ENCODE results near the gene DNA2.
"Not testable (repeated sequence)": the region's sequence is repeated elsewhere in the genome, so short reads cannot be mapped to it uniquely, and the experiment has no call there.

DNA2 gene

GRCh38 chr10:68471586-68472408, at the start of gene DNA2:
Gene DNA2, minus strand, starts transcription at chr10:68471973. Its CDS starts 109 bp downstream, at chr10:68471864.
- peak in 52 of 56 donors; percentile 3 to 80 (median 42) for DNase-seq

- not testable (repeated sequence) for DNase-seq
Measured at GRCh38 chr10:68518609-68519008, 46.8 kb upstream of the DNA2 start.

- no peak for DNase-seq
Measured at GRCh38 chr10:68517188-68517587, 45.4 kb upstream of the DNA2 start.

GRCh38 chr10:68516766-68517165, 45.0 kb upstream of the DNA2 start:
- no peak for DNase-seq

GRCh38 chr10:68516216-68516615, 44.4 kb upstream of the DNA2 start:
- DNase-seq = not testable (repeated sequence)

- DNase-seq = no peak
Measured at GRCh38 chr10:68508090-68508489, 36.3 kb upstream of the DNA2 start.

- DNase-seq = no peak
Measured at GRCh38 chr10:68506411-68506810, 34.6 kb upstream of the DNA2 start.

- DNase-seq = no peak
Measured at GRCh38 chr10:68502846-68503245, 31.1 kb upstream of the DNA2 start.

- DNase-seq = no peak
Measured at GRCh38 chr10:68501691-68502090, 29.9 kb upstream of the DNA2 start.

GRCh38 chr10:68499544-68499943, 27.8 kb upstream of the DNA2 start:
- no peak for DNase-seq

GRCh38 chr10:68496072-68496471, 24.3 kb upstream of the DNA2 start:
- no peak for DNase-seq

GRCh38 chr10:68492118-68492517, 20.3 kb upstream of the DNA2 start:
- DNase-seq = no peak

GRCh38 chr10:68489919-68490318, 18.1 kb upstream of the DNA2 start:
- no peak for DNase-seq

- no peak for DNase-seq
Measured at GRCh38 chr10:68474021-68474420, 2.2 kb upstream of the DNA2 start.

GRCh38 chr10:68471063-68471585, 649 bp downstream of the DNA2 start:
- DNase-seq = no peak

- DNase-seq = no peak
Measured at GRCh38 chr10:68470300-68470699, 1.5 kb downstream of the DNA2 start.

GRCh38 chr10:68469838-68470237, 1.9 kb downstream of the DNA2 start:
- DNase-seq = no peak

GRCh38 chr10:68464729-68465128, 7.0 kb downstream of the DNA2 start:
- not testable (repeated sequence) for DNase-seq

- DNase-seq = no peak
Measured at GRCh38 chr10:68463365-68464093, 8.2 kb downstream of the DNA2 start.

GRCh38 chr10:68462536-68462935, 9.2 kb downstream of the DNA2 start:
- DNase-seq = no peak

- no peak for DNase-seq
Measured at GRCh38 chr10:68461032-68461431, 10.7 kb downstream of the DNA2 start.

GRCh38 chr10:68449698-68450097, 22.1 kb downstream of the DNA2 start:
- DNase-seq = peak in 10 of 56 donors; percentile 1 to 52 (median 4)

Measured in amygdala (tissue), 56 donors.